ENCODE data around the gene GNGT2.

The GNGT2 gene

DNA sequence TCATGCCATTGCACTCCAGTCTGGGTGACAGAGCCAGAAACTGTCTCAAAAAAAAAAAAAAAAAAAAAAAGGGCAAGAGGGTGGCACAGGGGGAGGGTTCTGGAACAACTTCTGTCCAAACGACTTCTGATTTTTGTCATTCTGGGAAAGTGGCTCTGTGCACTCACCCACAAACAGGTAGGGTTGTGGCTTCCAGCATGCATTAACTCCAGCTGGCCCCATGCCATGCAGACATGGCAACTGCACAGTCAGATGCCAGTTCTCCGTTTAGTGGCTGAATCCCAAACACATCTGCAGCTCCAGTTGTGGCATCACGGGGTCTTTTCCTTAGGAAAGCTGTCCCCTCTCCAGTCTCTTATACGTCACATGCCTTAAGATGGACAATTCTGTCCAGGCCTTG, 47.5 kb downstream of the GNGT2 start:
- in situ Hi-C loops (cut with MboI; ENCODE audit: low sequenced_read_pairs, unreplicated experiment) = no loop called here
- TF ChIP-seq, protein P1, sequence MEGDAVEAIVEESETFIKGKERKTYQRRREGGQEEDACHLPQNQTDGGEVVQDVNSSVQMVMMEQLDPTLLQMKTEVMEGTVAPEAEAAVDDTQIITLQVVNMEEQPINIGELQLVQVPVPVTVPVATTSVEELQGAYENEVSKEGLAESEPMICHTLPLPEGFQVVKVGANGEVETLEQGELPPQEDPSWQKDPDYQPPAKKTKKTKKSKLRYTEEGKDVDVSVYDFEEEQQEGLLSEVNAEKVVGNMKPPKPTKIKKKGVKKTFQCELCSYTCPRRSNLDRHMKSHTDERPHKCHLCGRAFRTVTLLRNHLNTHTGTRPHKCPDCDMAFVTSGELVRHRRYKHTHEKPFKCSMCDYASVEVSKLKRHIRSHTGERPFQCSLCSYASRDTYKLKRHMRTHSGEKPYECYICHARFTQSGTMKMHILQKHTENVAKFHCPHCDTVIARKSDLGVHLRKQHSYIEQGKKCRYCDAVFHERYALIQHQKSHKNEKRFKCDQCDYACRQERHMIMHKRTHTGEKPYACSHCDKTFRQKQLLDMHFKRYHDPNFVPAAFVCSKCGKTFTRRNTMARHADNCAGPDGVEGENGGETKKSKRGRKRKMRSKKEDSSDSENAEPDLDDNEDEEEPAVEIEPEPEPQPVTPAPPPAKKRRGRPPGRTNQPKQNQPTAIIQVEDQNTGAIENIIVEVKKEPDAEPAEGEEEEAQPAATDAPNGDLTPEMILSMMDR (IDR thresholded peaks at IDR 0.05; ENCODE audit: borderline replicate concordance, control extremely low read depth, extremely low read depth, insufficient read depth, missing control alignments) = no peak
- DNase-seq (ENCODE audit: low spot score) = no peak

DNA sequence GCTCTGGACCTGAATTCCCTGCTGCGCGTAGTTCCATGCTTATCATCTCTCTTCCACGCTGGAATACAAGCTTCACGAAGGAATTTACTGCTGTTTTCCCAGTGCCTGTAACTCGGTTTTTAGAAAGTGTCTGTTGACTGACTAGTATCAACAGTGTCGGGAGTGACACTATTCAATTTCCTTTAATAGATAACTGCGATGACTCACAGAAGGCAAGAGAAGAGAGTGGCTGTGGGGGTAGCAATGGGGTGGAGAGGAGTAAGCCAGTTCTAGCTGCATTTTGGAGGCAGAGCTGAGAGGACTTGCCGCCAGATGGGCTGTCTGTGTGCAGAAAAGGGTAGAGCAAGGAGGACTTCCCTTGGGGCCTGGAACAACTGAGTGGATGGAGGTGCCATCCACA, 52.6 kb downstream of the GNGT2 start:
- in situ Hi-C loops (cut with MboI; ENCODE audit: low sequenced_read_pairs, unreplicated experiment) = no loop called here
- TF ChIP-seq, protein P1 (IDR thresholded peaks at IDR 0.05; ENCODE audit: borderline replicate concordance, control extremely low read depth, extremely low read depth, insufficient read depth, missing control alignments) = no peak
- no peak for DNase-seq (ENCODE audit: low spot score)

DNA sequence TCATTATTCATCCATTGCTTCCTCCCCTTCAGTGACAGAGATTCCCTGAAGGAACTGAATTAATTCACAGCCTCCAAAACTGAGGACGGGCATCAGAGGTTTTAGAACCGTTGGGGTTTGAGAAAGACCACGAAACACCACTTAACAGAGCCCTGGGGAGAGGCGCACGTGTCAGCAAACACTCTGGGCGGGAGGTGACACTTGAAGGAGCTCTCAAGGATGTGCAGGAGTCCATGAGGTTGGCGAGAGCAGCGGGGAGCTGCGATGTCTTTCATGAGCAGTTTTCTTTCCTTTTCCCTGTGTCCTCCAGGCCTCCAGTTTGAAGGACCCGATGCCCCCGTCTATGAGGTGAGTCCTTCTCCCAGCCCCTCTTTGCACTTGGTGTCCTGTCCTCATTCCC, 54.1 kb downstream of the GNGT2 start:
- DNase-seq (ENCODE audit: low spot score) = no peak
- in situ Hi-C loops (cut with MboI; ENCODE audit: low sequenced_read_pairs, unreplicated experiment) = no loop called here
- TF ChIP-seq, protein P1 (IDR thresholded peaks at IDR 0.05; ENCODE audit: borderline replicate concordance, control extremely low read depth, extremely low read depth, insufficient read depth, missing control alignments) = no peak

Measured in GM13976 (cell line).